ENCODE results near the gene INSIG2.

- TF ChIP-seq CTCF (IDR thresholded peaks at IDR 0.05): no peak
- no peak for TF ChIP-seq POLR2A (IDR thresholded peaks at IDR 0.05)
Measured at GRCh38 chr2:118040891-118041290, 47.4 kb upstream of the INSIG2 start.

Measured in uterus (tissue), 2 donors.